WTC11 (cell line): ENCODE data around the gene OTOGL. TPM values are rescaled to one million over a fixed set of nuclear protein-coding genes. Genes with fewer than 3 reads are reported as not detected.

Source experiments
- ATAC-seq: fragments of 200-7000 bp; cut with Tn5 transposase; 2 replicates; pipeline ENCODE4 v1.10.0; 2021; ENCODE audit warnings: mild to moderate bottlenecking, moderate library complexity
- CTCF ChIA-PET: fragments of 300-600 bp; sonication (Branson Sonifier 250); formaldehyde crosslinking; loops from one replicate; lab custom pipeline; 2021; ENCODE audit warnings: antibody characterized with exemption; lab: Charles Lee
- POLR2A ChIA-PET: fragments of 350-600 bp; sonication (Branson Sonifier 250); formaldehyde crosslinking; loops from one replicate; lab custom pipeline; 2021; ENCODE audit warnings: antibody characterized with exemption; lab: Charles Lee
- DNase-seq: peaks from one replicate; pipeline ENCODE4 v3.0.0; 2021; ENCODE audit warnings: low spot score
- H3K27ac Mint-ChIP-seq: 2 replicates; pipeline ENCODE4 v1.8.0; 2021; ENCODE audit warnings: mixed read lengths
- H3K27me3 Mint-ChIP-seq: 2 replicates; pipeline ENCODE4 v1.8.0; 2021; ENCODE audit warnings: low read depth, mild to moderate bottlenecking, moderate library complexity, mixed read lengths
- H3K36me3 Mint-ChIP-seq: 2 replicates; pipeline ENCODE4 v1.8.0; 2021; ENCODE audit warnings: mixed read lengths
- H3K4me1 Mint-ChIP-seq: 2 replicates; pipeline ENCODE4 v1.8.0; 2022; ENCODE audit warnings: mixed read lengths
- H3K4me3 Mint-ChIP-seq: 2 replicates; pipeline ENCODE4 v1.8.0; 2021; ENCODE audit warnings: mild to moderate bottlenecking, moderate library complexity, mixed read lengths
- H3K9me3 Mint-ChIP-seq: 2 replicates; pipeline ENCODE4 v1.8.0; 2021; ENCODE audit warnings: mixed read lengths
- CBFB ChIP-seq: sonication (generic); formaldehyde crosslinking; IDR thresholded peaks from 2 replicates; pipeline ENCODE4 v1.8.1; 2022; ENCODE audit warnings: mild to moderate bottlenecking, low read depth, missing genetic modification reagents
- EMX1 ChIP-seq: fragments of 250-450 bp; sonication (Bioruptor Pico); IDR thresholded peaks from 2 replicates; pipeline ENCODE4 v1.8.0; 2021; ENCODE audit warnings: mild to moderate bottlenecking
- ESRRA ChIP-seq: sonication (generic); formaldehyde crosslinking; IDR thresholded peaks from 2 replicates; pipeline ENCODE4 v1.8.1; 2022; ENCODE audit warnings: mild to moderate bottlenecking, missing genetic modification reagents, borderline replicate concordance
- FOXJ3 ChIP-seq: sonication (generic); formaldehyde crosslinking; IDR thresholded peaks from 2 replicates; pipeline ENCODE4 v1.9.0; 2021; ENCODE audit warnings: missing genetic modification reagents, mild to moderate bottlenecking, borderline replicate concordance
- NFATC4 ChIP-seq: fragments of 250-450 bp; sonication (Bioruptor Pico); IDR thresholded peaks from 2 replicates; pipeline ENCODE4 v1.9.0; 2021; ENCODE audit warnings: mild to moderate bottlenecking
- NFE2L1 ChIP-seq: sonication (generic); formaldehyde crosslinking; IDR thresholded peaks from 2 replicates; pipeline ENCODE4 v1.8.1; 2023; ENCODE audit warnings: missing genetic modification reagents
- NR1H2 ChIP-seq: sonication (generic); formaldehyde crosslinking; IDR thresholded peaks from 2 replicates; pipeline ENCODE4 v1.9.0; 2021; ENCODE audit warnings: mild to moderate bottlenecking, moderate library complexity, missing genetic modification reagents
- OVOL2 ChIP-seq: fragments of 250-450 bp; sonication (Bioruptor Pico); IDR thresholded peaks from 2 replicates; pipeline ENCODE4 v1.9.0; 2021; ENCODE audit warnings: mild to moderate bottlenecking, borderline replicate concordance
- TP53 ChIP-seq: sonication (generic); formaldehyde crosslinking; IDR thresholded peaks from 2 replicates; pipeline ENCODE4 v1.8.1; 2023; ENCODE audit warnings: mild to moderate bottlenecking, missing genetic modification reagents
- ZNF396 ChIP-seq: fragments of 250-450 bp; sonication (Bioruptor Pico); IDR thresholded peaks from 2 replicates; pipeline ENCODE4 v1.8.0; 2021; ENCODE audit warnings: mild to moderate bottlenecking, moderate library complexity, borderline replicate concordance
- ZNF423 ChIP-seq: fragments of 250-450 bp; sonication (Bioruptor Pico); IDR thresholded peaks from 2 replicates; pipeline ENCODE4 v2.1.2; 2022; ENCODE audit warnings: mild to moderate bottlenecking, moderate library complexity
- total RNA-seq: library from RNA; stranded (reverse); gene quantifications from 3 replicates; pipeline ENCODE4 v1.2.3, GENCODE V29; 2021
- TF ChIP-seq, protein P1 (sequence below): sonication (generic); formaldehyde crosslinking; IDR thresholded peaks from 2 replicates; pipeline ENCODE4 v1.8.0; 2022; ENCODE audit warnings: missing genetic modification reagents
- TF ChIP-seq, protein P2 (sequence below): fragments of 250-450 bp; sonication (Bioruptor Pico); IDR thresholded peaks from 2 replicates; pipeline ENCODE4 v1.9.0; 2021; ENCODE audit warnings: moderate library complexity, mild to moderate bottlenecking, inconsistent platforms, borderline replicate concordance
- TF ChIP-seq, protein P3 (sequence below): sonication (generic); formaldehyde crosslinking; IDR thresholded peaks from 2 replicates; pipeline ENCODE4 v1.8.0; 2023; ENCODE audit warnings: missing genetic modification reagents
- TF ChIP-seq, protein P4 (sequence below): sonication (generic); formaldehyde crosslinking; IDR thresholded peaks from 2 replicates; pipeline ENCODE4 v1.8.0; 2022; ENCODE audit warnings: mild to moderate bottlenecking, missing genetic modification reagents
- TF ChIP-seq, protein P5 (sequence below): fragments of 250-450 bp; sonication (Bioruptor Pico); IDR thresholded peaks from 2 replicates; pipeline ENCODE4 v1.9.0; 2021; ENCODE audit warnings: mild to moderate bottlenecking, borderline replicate concordance
- TF ChIP-seq, protein P6 (sequence below): sonication (generic); formaldehyde crosslinking; IDR thresholded peaks from 2 replicates; pipeline ENCODE4 v1.8.1; 2023; ENCODE audit warnings: mild to moderate bottlenecking, missing genetic modification reagents
- TF ChIP-seq, protein P7 (sequence below): sonication (generic); formaldehyde crosslinking; IDR thresholded peaks from 2 replicates; pipeline ENCODE4 v1.8.0; 2022; ENCODE audit warnings: mild to moderate bottlenecking, missing genetic modification reagents

The OTOGL gene
- total RNA-seq, 1 experiment from 2014 or later, result 0.55 TPM

DNA sequence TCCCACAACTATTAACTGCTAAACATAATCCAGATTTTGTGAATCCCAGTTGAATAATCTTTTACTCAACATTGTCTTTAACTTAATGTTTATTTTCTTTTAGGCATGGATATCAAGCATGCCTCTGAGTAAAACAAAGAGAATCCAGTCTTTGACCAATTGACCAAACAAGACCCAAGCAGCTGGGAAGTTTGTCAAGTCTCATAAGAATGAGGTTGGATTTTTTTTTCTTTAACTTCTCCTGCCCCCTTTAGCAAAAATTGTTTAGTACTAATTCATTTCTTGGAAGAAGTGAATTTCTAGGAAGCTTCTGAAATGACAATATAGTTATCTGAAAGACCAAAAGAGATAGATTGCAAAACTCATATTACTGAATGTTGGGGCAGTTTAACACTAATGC is 89.9 kb downstream of the OTOGL start:
- ATAC-seq, result no peak
- TF ChIP-seq EMX1 (no peak), NFE2L1 (no peak), ZNF396 (CRISPR knock-in tag) (no peak)
- TF ChIP-seq, protein P1, sequence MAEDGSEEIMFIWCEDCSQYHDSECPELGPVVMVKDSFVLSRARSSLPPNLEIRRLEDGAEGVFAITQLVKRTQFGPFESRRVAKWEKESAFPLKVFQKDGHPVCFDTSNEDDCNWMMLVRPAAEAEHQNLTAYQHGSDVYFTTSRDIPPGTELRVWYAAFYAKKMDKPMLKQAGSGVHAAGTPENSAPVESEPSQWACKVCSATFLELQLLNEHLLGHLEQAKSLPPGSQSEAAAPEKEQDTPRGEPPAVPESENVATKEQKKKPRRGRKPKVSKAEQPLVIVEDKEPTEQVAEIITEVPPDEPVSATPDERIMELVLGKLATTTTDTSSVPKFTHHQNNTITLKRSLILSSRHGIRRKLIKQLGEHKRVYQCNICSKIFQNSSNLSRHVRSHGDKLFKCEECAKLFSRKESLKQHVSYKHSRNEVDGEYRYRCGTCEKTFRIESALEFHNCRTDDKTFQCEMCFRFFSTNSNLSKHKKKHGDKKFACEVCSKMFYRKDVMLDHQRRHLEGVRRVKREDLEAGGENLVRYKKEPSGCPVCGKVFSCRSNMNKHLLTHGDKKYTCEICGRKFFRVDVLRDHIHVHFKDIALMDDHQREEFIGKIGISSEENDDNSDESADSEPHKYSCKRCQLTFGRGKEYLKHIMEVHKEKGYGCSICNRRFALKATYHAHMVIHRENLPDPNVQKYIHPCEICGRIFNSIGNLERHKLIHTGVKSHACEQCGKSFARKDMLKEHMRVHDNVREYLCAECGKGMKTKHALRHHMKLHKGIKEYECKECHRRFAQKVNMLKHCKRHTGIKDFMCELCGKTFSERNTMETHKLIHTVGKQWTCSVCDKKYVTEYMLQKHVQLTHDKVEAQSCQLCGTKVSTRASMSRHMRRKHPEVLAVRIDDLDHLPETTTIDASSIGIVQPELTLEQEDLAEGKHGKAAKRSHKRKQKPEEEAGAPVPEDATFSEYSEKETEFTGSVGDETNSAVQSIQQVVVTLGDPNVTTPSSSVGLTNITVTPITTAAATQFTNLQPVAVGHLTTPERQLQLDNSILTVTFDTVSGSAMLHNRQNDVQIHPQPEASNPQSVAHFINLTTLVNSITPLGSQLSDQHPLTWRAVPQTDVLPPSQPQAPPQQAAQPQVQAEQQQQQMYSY (CRISPR knock-in tag), result no peak
- TF ChIP-seq, protein P2, sequence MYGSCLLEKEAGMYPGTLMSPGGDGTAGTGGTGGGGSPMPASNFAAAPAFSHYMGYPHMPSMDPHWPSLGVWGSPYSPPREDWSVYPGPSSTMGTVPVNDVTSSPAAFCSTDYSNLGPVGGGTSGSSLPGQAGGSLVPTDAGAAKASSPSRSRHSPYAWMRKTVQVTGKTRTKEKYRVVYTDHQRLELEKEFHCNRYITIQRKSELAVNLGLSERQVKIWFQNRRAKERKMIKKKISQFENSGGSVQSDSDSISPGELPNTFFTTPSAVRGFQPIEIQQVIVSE (CRISPR knock-in tag), result no peak
- TF ChIP-seq, protein P3, sequence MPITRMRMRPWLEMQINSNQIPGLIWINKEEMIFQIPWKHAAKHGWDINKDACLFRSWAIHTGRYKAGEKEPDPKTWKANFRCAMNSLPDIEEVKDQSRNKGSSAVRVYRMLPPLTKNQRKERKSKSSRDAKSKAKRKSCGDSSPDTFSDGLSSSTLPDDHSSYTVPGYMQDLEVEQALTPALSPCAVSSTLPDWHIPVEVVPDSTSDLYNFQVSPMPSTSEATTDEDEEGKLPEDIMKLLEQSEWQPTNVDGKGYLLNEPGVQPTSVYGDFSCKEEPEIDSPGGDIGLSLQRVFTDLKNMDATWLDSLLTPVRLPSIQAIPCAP (CRISPR knock-in tag), result no peak
- TF ChIP-seq, protein P4, sequence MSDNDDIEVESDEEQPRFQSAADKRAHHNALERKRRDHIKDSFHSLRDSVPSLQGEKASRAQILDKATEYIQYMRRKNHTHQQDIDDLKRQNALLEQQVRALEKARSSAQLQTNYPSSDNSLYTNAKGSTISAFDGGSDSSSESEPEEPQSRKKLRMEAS (CRISPR knock-in tag), result no peak
- TF ChIP-seq, protein P5, sequence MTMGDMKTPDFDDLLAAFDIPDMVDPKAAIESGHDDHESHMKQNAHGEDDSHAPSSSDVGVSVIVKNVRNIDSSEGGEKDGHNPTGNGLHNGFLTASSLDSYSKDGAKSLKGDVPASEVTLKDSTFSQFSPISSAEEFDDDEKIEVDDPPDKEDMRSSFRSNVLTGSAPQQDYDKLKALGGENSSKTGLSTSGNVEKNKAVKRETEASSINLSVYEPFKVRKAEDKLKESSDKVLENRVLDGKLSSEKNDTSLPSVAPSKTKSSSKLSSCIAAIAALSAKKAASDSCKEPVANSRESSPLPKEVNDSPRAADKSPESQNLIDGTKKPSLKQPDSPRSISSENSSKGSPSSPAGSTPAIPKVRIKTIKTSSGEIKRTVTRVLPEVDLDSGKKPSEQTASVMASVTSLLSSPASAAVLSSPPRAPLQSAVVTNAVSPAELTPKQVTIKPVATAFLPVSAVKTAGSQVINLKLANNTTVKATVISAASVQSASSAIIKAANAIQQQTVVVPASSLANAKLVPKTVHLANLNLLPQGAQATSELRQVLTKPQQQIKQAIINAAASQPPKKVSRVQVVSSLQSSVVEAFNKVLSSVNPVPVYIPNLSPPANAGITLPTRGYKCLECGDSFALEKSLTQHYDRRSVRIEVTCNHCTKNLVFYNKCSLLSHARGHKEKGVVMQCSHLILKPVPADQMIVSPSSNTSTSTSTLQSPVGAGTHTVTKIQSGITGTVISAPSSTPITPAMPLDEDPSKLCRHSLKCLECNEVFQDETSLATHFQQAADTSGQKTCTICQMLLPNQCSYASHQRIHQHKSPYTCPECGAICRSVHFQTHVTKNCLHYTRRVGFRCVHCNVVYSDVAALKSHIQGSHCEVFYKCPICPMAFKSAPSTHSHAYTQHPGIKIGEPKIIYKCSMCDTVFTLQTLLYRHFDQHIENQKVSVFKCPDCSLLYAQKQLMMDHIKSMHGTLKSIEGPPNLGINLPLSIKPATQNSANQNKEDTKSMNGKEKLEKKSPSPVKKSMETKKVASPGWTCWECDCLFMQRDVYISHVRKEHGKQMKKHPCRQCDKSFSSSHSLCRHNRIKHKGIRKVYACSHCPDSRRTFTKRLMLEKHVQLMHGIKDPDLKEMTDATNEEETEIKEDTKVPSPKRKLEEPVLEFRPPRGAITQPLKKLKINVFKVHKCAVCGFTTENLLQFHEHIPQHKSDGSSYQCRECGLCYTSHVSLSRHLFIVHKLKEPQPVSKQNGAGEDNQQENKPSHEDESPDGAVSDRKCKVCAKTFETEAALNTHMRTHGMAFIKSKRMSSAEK, result no peak
- TF ChIP-seq, protein P6, sequence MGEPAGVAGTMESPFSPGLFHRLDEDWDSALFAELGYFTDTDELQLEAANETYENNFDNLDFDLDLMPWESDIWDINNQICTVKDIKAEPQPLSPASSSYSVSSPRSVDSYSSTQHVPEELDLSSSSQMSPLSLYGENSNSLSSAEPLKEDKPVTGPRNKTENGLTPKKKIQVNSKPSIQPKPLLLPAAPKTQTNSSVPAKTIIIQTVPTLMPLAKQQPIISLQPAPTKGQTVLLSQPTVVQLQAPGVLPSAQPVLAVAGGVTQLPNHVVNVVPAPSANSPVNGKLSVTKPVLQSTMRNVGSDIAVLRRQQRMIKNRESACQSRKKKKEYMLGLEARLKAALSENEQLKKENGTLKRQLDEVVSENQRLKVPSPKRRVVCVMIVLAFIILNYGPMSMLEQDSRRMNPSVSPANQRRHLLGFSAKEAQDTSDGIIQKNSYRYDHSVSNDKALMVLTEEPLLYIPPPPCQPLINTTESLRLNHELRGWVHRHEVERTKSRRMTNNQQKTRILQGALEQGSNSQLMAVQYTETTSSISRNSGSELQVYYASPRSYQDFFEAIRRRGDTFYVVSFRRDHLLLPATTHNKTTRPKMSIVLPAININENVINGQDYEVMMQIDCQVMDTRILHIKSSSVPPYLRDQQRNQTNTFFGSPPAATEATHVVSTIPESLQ (CRISPR knock-in tag), result no peak
- TF ChIP-seq, all 79 proteins: peak for 0
- Mint-ChIP-seq H3K4me3 (no peak overlapping the region), H3K27me3 (no peaks in the 10 kb centered on the region), H3K4me1 (peaks cover 22% of the 10 kb centered on the region), H3K36me3 (no peaks in the 10 kb centered on the region), H3K27ac (no peak overlapping the region), H3K9me3 (no peaks in the 10 kb centered on the region)
- ChIA-PET CTCF (interaction anchor here (1.2 kb wide), 1 partner anchor 770 kb away, joined by 3 read pairs; no protein-coding TSS in a partner anchor), POLR2A (no interaction called here)
- DNase-seq, result no peak

DNA sequence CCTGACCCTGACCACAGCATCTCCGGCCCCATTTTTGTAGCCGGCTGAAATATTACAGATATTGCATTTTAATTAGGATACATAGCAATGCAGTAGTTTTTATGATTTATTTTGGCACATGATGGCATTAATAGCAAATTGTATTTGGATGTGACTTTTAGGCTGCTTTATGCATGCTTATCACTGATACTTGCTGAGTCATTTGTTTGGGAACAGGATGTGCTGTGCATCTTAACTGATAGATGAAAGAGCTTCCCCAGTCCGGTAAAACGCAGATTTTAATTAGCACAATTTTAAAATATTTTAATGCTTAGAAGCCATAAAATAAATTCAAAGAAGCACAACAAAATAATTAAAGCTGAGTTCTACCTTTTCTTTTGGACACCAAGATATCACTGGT is 90.7 kb downstream of the OTOGL start:
- Mint-ChIP-seq H3K27me3 (no peaks in the 10 kb centered on the region), H3K4me1 (peaks cover 22% of the 10 kb centered on the region), H3K9me3 (no peaks in the 10 kb centered on the region), H3K4me3 (no peak overlapping the region), H3K27ac (no peak overlapping the region), H3K36me3 (no peaks in the 10 kb centered on the region)
- CTCF ChIA-PET, result interaction anchor here (0.6 to 0.8 kb wide), 4 partner anchors 122 to 426 kb away, joined by 3 to 6 read pairs (median 4); no protein-coding TSS in a partner anchor
- POLR2A ChIA-PET, result no interaction called here
- no peak for DNase-seq
- no peak for ATAC-seq
- TF ChIP-seq NR1H2 (CRISPR knock-in tag) (no peak), NFATC4 (CRISPR knock-in tag) (no peak), CBFB (no peak), TP53 (CRISPR knock-in tag) (no peak), ESRRA (no peak), ZNF423 (CRISPR knock-in tag) (no peak), OVOL2 (CRISPR knock-in tag) (no peak), FOXJ3 (CRISPR knock-in tag) (no peak)
- TF ChIP-seq, protein P7, sequence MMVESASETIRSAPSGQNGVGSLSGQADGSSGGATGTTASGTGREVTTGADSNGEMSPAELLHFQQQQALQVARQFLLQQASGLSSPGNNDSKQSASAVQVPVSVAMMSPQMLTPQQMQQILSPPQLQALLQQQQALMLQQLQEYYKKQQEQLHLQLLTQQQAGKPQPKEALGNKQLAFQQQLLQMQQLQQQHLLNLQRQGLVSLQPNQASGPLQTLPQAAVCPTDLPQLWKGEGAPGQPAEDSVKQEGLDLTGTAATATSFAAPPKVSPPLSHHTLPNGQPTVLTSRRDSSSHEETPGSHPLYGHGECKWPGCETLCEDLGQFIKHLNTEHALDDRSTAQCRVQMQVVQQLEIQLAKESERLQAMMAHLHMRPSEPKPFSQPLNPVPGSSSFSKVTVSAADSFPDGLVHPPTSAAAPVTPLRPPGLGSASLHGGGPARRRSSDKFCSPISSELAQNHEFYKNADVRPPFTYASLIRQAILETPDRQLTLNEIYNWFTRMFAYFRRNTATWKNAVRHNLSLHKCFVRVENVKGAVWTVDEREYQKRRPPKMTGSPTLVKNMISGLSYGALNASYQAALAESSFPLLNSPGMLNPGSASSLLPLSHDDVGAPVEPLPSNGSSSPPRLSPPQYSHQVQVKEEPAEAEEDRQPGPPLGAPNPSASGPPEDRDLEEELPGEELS (CRISPR knock-in tag), result no peak
- TF ChIP-seq, protein P1 (CRISPR knock-in tag), result no peak
